Activated CD4-positive, alpha-beta memory T cell treated with anti-CD3 and anti-CD28 coated beads, Interleukin-2, amount 10 ng/mL, durations not matched to agents 7 days and 5 days (primary cell): ENCODE measurements around the gene TMX2. TPM values are rescaled to one million over a fixed set of nuclear protein-coding genes. Genes with fewer than 3 reads are reported as not detected.

ENCODE experiments used
- CTCF ChIA-PET: fragments of 350-600 bp; sonication (Branson Sonifier 250); formaldehyde crosslinking; loops from one replicate; lab custom pipeline; 2021; ENCODE audit warnings: antibody characterized with exemption, inconsistent platforms; lab: Charles Lee
- POLR2A ChIA-PET: fragments of 350-600 bp; sonication (Branson Sonifier 250); formaldehyde crosslinking; loops from one replicate; lab custom pipeline; 2021; ENCODE audit warnings: antibody characterized with exemption; lab: Charles Lee
- DNase-seq: peaks from one replicate; pipeline ENCODE4 v3.0.0-alpha.2; 2020
- H3K27ac Mint-ChIP-seq: one replicate; pipeline ENCODE4 v1.8.0; 2021; ENCODE audit warnings: mild to moderate bottlenecking, mixed read lengths
- H3K27me3 Mint-ChIP-seq: one replicate; pipeline ENCODE4 v1.8.0; 2021; ENCODE audit warnings: mixed read lengths
- H3K36me3 Mint-ChIP-seq: one replicate; pipeline ENCODE4 v1.8.0; 2021; ENCODE audit warnings: low read depth, mixed read lengths
- H3K4me1 Mint-ChIP-seq: one replicate; pipeline ENCODE4 v1.8.0; 2021; ENCODE audit warnings: mixed read lengths
- H3K4me3 Mint-ChIP-seq: one replicate; pipeline ENCODE4 v1.8.0; 2021; ENCODE audit warnings: mild to moderate bottlenecking, mixed read lengths
- H3K9me3 Mint-ChIP-seq: one replicate; pipeline ENCODE4 v1.8.0; 2021; ENCODE audit warnings: mixed read lengths
- total RNA-seq, 2 experiments: library from RNA; stranded (reverse); gene quantifications; one replicate each; pipeline ENCODE4 v1.2.3, GENCODE V29; 2021

Gene TMX2
- total RNA-seq, 2 experiments from 2014 or later: 47.0 to 53.6 TPM

DNA sequence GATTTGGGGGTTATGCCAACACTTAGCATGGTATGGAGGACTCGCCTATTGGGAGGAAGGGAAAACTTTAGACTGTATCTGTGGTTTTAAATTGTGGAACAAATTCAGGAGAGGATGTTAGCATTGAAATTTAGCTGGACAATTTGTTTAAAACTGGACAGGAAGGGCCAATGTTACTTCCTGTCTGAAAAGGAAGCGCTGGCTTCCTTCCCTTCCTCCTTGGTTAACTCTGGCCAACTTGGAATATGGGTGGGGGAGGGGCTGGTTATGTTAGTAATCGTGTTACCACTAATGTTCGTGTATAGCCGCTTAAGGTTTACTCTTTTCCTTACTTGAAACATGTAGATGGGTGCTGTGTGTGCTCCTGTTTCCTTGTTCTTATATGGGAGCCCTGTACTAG lies 63.1 kb downstream of the TMX2 start:
- Mint-ChIP-seq H3K27me3 (peaks cover 4% of the 10 kb centered on the region), H3K9me3 (no peaks in the 10 kb centered on the region), H3K36me3 (no peaks in the 10 kb centered on the region), H3K4me3 (no peak overlapping the region), H3K27ac (no peak overlapping the region), H3K4me1 (peaks cover 4% of the 10 kb centered on the region)
- ChIA-PET POLR2A (no interaction called here), CTCF (no interaction called here)
- DNase-seq: no peak

- H3K27ac Mint-ChIP-seq: no peak overlapping the region
- POLR2A ChIA-PET: no interaction called here
- CTCF ChIA-PET: no interaction called here
- H3K4me3 Mint-ChIP-seq: no peak overlapping the region
- DNase-seq: no peak
- peaks cover 4% of the 10 kb centered on the region for H3K27me3 Mint-ChIP-seq
- peaks cover 4% of the 10 kb centered on the region for H3K4me1 Mint-ChIP-seq
- H3K36me3 Mint-ChIP-seq: no peaks in the 10 kb centered on the region
- no peaks in the 10 kb centered on the region for H3K9me3 Mint-ChIP-seq
Measured at GRCh38 chr11:57776031-57776521, 63.7 kb downstream of the TMX2 start.

GRCh38 chr11:57776577-57777210 lies 64.3 kb downstream of the TMX2 start:
- ChIA-PET CTCF (no interaction called here), POLR2A (no interaction called here)
- peaks cover 7% of the 10 kb centered on the region for H3K4me1 Mint-ChIP-seq
- no peak overlapping the region for H3K27ac Mint-ChIP-seq
- no peaks in the 10 kb centered on the region for H3K36me3 Mint-ChIP-seq
- no peak for DNase-seq
- H3K27me3 Mint-ChIP-seq: peaks cover 4% of the 10 kb centered on the region
- H3K4me3 Mint-ChIP-seq: no peak overlapping the region
- H3K9me3 Mint-ChIP-seq: no peaks in the 10 kb centered on the region

GRCh38 chr11:57777969-57778317 lies 65.5 kb downstream of the TMX2 start:
- H3K9me3 Mint-ChIP-seq: no peaks in the 10 kb centered on the region
- H3K27ac Mint-ChIP-seq: no peak overlapping the region
- peaks cover 8% of the 10 kb centered on the region for H3K4me1 Mint-ChIP-seq
- no peak for DNase-seq
- H3K36me3 Mint-ChIP-seq: no peaks in the 10 kb centered on the region
- ChIA-PET POLR2A (no interaction called here), CTCF (interaction anchor here (0.6 to 1.3 kb wide), 2 partner anchors 23 kb away, joined by 3 read pairs; no protein-coding TSS in a partner anchor)
- no peak overlapping the region for H3K4me3 Mint-ChIP-seq
- peaks cover 4% of the 10 kb centered on the region for H3K27me3 Mint-ChIP-seq

DNA sequence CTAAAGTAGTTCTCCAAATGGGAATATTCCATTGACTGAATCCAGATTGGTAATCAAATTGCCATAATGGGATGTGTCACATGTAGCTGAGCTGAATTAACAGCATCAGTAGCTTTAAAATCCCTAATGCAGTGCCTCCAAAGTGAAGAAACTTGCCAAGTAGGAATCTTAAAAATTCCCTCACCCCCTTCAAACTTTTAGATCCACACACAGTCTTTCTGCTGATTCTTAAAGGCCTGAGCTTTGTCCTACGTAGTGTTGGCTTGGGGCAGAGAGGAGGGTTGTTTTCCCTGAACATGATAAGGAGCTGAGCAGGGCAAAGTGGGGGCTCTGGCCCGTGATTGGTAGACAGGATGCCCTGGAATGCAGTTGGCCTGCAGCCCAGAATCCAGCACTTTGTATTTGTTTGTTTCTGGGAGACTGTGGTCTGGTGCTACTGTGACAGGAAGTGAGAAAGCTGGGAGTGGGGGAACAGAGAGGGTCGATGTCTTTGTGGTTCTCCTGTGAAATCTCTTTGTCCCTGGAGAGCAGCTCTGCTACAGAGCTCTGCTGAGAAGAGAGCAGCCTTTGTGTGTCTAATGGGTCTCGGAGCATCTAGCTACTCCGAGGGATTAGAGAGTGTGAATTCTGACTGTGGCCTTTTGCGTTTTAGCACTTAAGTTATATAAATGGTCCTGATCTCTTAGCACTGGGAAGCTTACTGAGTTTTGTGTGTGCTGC lies 66.1 kb downstream of the TMX2 start:
- Mint-ChIP-seq H3K4me1 (peaks cover 8% of the 10 kb centered on the region), H3K27ac (no peak overlapping the region), H3K4me3 (no peak overlapping the region), H3K9me3 (no peaks in the 10 kb centered on the region), H3K27me3 (peaks cover 4% of the 10 kb centered on the region), H3K36me3 (no peaks in the 10 kb centered on the region)
- DNase-seq: no peak
- CTCF ChIA-PET: interaction anchor here (0.6 to 1.3 kb wide), 3 partner anchors 22 to 440 kb away, joined by 3 read pairs; partner anchors contain the start of gene P2RX3
- POLR2A ChIA-PET: interaction anchor here (0.8 kb wide), 1 partner anchor 23 kb away, joined by 3 read pairs; no protein-coding TSS in a partner anchor

DNA sequence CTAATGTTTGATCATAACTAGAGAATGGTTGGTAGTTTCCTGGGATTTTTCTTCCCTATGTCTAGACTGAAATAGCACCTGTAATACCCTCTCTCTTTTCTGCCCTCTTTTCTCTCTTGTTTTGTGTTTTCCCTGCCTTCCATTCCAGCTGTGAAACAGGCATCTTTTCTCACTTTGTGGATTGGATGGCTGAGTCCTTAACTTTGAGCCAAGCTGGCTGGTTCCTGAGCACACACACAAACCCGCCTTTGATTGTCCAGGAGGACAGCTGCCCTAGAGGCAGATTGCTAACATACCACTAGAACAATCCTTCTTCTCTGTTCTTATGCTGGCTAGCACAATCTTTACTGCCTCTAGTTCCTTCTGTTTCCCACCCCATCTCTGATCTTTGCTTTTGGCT lies 66.9 kb downstream of the TMX2 start:
- H3K27me3 Mint-ChIP-seq: peaks cover 4% of the 10 kb centered on the region
- H3K4me1 Mint-ChIP-seq: peaks cover 8% of the 10 kb centered on the region
- POLR2A ChIA-PET: interaction anchor here (0.8 kb wide), 1 partner anchor 22 kb away, joined by 3 read pairs; no protein-coding TSS in a partner anchor
- no peaks in the 10 kb centered on the region for H3K9me3 Mint-ChIP-seq
- H3K4me3 Mint-ChIP-seq: no peak overlapping the region
- no peaks in the 10 kb centered on the region for H3K36me3 Mint-ChIP-seq
- no peak overlapping the region for H3K27ac Mint-ChIP-seq
- CTCF ChIA-PET: interaction anchor here (0.5 to 3.4 kb wide), 3 partner anchors 22 to 732 kb away, joined by 3 to 18 read pairs (median 3); no protein-coding TSS in a partner anchor
- DNase-seq: no peak

- Mint-ChIP-seq H3K4me1 (peaks cover 4% of the 10 kb centered on the region), H3K27me3 (peaks cover 4% of the 10 kb centered on the region), H3K27ac (no peak overlapping the region), H3K36me3 (no peaks in the 10 kb centered on the region), H3K4me3 (no peak overlapping the region), H3K9me3 (no peaks in the 10 kb centered on the region)
- CTCF ChIA-PET: interaction anchor here (3.4 kb wide), 1 partner anchor 19 kb away, joined by 18 read pairs; no protein-coding TSS in a partner anchor
- POLR2A ChIA-PET: no interaction called here
- DNase-seq: no peak
Measured at GRCh38 chr11:57781529-57781943, 69.1 kb downstream of the TMX2 start.

DNA sequence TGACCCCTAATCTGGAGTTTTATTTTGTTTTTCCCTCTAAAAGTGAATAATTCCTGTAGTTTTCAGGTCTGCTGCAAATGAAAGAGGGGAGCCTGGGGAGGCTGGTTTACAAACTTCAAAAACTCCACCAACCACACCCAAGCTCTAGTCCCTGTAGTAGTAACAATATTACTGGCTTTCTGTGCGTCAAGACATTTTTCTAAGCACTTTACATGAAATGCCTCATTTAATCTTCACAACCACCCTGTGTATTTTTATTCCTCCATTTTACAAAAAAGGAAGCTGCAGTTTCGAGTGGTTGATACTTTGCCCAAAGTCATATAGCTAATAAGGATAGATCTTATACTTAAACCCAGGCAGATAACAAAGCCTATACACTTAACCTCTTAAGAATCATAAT lies 72.7 kb downstream of the TMX2 start:
- Mint-ChIP-seq H3K36me3 (no peaks in the 10 kb centered on the region), H3K27me3 (no peaks in the 10 kb centered on the region), H3K4me3 (no peak overlapping the region), H3K4me1 (peaks cover 5% of the 10 kb centered on the region), H3K27ac (no peak overlapping the region), H3K9me3 (no peaks in the 10 kb centered on the region)
- CTCF ChIA-PET: interaction anchor here (0.7 to 2.1 kb wide), 2 partner anchors 15 to 192 kb away, joined by 3 to 6 read pairs; no protein-coding TSS in a partner anchor
- POLR2A ChIA-PET: interaction anchor here (0.9 to 1.4 kb wide), 2 partner anchors 16 to 43 kb away, joined by 3 to 4 read pairs; no protein-coding TSS in a partner anchor
- DNase-seq: no peak

GRCh38 chr11:57786436-57786835 lies 74.0 kb downstream of the TMX2 start:
- DNase-seq: no peak
- H3K4me3 Mint-ChIP-seq: no peak overlapping the region
- no peaks in the 10 kb centered on the region for H3K9me3 Mint-ChIP-seq
- H3K4me1 Mint-ChIP-seq: peaks cover 12% of the 10 kb centered on the region
- H3K36me3 Mint-ChIP-seq: no peaks in the 10 kb centered on the region
- H3K27me3 Mint-ChIP-seq: no peaks in the 10 kb centered on the region
- H3K27ac Mint-ChIP-seq: no peak overlapping the region
- ChIA-PET POLR2A (no interaction called here), CTCF (interaction anchor here (1.0 kb wide), 1 partner anchor 14 kb away, joined by 3 read pairs; no protein-coding TSS in a partner anchor)

- CTCF ChIA-PET: interaction anchor here (1.0 to 2.7 kb wide), 2 partner anchors 14 kb away, joined by 3 to 8 read pairs; no protein-coding TSS in a partner anchor
- Mint-ChIP-seq H3K9me3 (no peaks in the 10 kb centered on the region), H3K27ac (no peak overlapping the region), H3K4me1 (peaks cover 16% of the 10 kb centered on the region), H3K4me3 (no peak overlapping the region), H3K27me3 (no peaks in the 10 kb centered on the region), H3K36me3 (no peaks in the 10 kb centered on the region)
- POLR2A ChIA-PET: no interaction called here
- DNase-seq: no peak
Measured at GRCh38 chr11:57787006-57787604, 74.7 kb downstream of the TMX2 start.

DNA sequence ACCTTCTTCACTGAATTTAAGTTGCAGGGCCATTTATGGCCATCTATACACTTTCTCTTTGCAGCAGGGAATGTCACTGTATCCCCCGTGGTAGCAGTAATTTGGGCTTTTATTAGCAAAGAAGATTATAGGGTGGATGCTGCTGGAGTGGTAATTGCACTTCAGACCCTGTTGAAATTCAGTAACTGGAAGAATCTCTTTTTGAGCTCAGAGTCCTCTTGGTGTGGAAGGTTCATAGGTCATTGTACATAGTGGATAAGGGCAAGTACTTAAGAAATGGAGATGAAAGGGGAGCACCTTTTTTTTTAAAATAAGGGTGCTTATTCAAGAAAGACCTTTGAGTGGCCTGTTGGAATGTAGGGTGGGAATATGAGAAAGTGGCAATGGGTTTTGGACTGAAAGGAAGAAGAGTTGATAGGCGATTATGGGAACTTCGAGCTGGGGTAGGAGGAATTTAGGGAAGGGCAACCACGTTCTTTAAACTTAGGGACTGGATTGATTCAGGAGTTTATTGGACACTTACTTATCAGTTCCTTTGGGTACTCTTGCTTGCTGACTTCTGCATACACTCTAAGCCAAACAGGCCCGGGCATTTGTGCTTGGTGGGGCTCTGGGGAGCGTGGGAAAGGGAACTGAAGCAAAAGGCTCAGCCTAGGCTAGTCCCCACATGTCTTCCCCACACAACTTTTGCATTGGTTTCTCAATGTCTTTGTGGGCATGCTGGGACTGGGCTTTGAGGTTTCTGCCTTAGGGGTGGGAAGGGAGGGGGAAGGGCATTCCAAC lies 75.7 kb downstream of the TMX2 start:
- Mint-ChIP-seq H3K27me3 (no peaks in the 10 kb centered on the region), H3K4me3 (no peak overlapping the region), H3K27ac (no peak overlapping the region), H3K36me3 (no peaks in the 10 kb centered on the region), H3K9me3 (no peaks in the 10 kb centered on the region), H3K4me1 (peaks cover 24% of the 10 kb centered on the region)
- no peak for DNase-seq
- ChIA-PET POLR2A (no interaction called here), CTCF (interaction anchor here (1.3 to 2.7 kb wide), 2 partner anchors 13 to 38 kb away, joined by 3 to 8 read pairs; no protein-coding TSS in a partner anchor)

DNA sequence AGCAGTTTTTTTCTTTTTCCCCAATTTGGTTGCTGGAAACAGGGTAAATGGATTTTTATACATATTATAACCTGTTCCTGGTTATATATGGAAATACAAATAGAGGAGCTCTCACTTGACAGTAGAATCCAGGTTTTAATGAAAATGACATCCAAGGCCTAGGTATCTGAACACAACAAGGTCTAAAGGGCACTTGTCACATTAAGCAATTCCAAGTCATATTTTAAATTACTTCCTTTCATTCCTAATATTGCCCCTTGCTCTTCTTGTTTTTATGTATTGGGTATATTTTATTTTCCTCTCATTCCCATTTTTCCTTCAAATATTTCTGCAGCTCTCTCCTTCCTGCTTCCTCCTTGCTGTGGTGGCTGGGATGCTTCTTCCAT lies 76.3 kb downstream of the TMX2 start:
- DNase-seq: no peak
- H3K9me3 Mint-ChIP-seq: no peaks in the 10 kb centered on the region
- H3K4me3 Mint-ChIP-seq: no peak overlapping the region
- H3K36me3 Mint-ChIP-seq: no peaks in the 10 kb centered on the region
- ChIA-PET CTCF (interaction anchor here (1.3 to 2.7 kb wide), 2 partner anchors 12 to 38 kb away, joined by 3 to 8 read pairs; no protein-coding TSS in a partner anchor), POLR2A (no interaction called here)
- peaks cover 30% of the 10 kb centered on the region for H3K4me1 Mint-ChIP-seq
- H3K27me3 Mint-ChIP-seq: no peaks in the 10 kb centered on the region
- H3K27ac Mint-ChIP-seq: no peak overlapping the region
